HG03439 (cell line): ENCODE data around the gene GRM4.
"Not testable (repeated sequence)": the region's sequence is repeated elsewhere in the genome, so short reads cannot be mapped to it uniquely, and the experiment has no call there.

Source experiments
- ATAC-seq: cut with Tn5 transposase; IDR thresholded peaks from one replicate; pipeline ENCODE4 v1.9.1; 2021; ENCODE audit warnings: mild to moderate bottlenecking, moderate library complexity; ENCODE audit not compliant: unreplicated experiment

Gene GRM4

DNA sequence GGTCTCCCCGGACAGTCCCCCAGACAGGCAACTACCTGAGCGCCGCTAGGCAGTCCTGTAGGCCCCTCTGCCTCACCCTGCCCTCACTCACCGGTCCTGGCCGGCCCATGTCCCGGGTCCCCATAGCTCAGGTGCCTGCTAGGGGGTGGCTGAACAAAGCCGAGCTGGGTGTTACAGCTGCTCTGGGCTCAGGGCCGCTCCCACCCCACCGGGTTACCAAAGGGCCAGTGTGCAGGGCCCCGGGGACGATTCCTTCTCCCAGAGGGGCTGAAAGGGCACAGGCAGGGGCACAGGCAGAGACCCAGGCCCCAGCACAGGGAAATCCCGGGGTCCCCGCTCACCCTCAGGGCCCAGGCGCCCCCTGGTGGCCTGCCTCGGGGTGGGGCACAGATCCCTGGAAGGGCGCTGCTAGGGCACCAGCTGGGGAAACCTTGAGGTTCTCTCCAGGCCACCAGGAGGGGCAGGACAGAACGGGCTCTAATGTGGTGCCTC, 118.4 kb downstream of the GRM4 start:
- ATAC-seq = no peak

GRCh38 chr6:34025861-34026260, 120.0 kb downstream of the GRM4 start:
- no peak for ATAC-seq

- no peak for ATAC-seq
These were observed 120.6 kb downstream of the GRM4 start for GRCh38 chr6:34025112-34025807.

- no peak for ATAC-seq
These were observed 123.0 kb downstream of the GRM4 start for GRCh38 chr6:34022873-34023255.

- ATAC-seq = no peak
These were observed 123.5 kb downstream of the GRM4 start for GRCh38 chr6:34022250-34022872.

DNA sequence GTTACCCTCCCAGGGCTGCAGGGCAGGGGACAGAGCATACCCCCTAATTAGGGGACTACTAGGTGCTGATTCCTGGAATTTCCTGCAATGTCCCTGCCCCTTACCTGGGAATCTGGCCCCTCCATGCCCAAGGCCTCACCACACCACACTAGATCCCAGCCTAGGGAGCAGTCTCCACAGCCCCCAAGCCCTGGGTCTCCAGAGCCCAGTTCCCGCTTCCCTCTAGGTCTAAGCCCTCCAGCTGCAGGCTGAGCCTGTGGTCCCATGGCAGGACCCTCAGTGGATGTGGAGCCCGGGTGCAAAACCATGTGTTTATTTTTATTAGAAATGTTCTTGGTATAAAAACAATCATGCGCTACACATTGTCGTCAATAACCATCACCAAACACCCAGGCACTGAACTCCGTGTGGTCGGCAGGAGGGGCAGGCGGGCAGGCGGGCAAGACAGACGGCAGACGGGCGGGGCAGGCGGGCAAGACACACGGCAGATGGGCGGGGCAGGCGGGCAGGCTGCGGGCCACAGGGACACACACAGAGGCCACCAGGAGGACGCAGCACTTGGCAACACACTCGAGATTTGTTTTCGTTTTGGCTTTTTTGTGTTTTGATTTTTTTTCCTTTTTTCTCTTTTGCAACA, 124.2 kb downstream of the GRM4 start:
- no peak for ATAC-seq

GRCh38 chr6:34020807-34021553, 124.9 kb downstream of the GRM4 start:
- ATAC-seq = no peak

DNA sequence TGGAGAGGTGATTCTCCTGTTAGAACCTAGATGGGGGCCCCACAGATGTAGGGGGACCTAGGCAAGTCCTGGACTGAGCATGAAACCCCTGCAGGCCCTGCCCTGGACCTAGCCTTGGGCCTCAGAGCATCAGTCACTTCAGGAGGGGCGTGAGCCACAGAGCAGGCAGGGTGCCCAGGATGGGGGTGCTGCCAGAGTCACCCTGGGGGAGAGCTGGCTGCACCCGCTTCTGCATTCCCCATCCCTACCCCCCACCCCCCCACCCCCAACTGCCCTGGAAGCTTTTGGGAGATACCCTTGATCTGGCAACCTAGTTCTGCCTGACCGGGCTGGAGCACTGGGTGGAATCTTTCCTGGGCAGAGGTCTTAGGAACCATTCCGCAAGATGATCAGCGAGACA, 125.6 kb downstream of the GRM4 start:
- ATAC-seq = no peak

GRCh38 chr6:34018961-34019606, 126.8 kb downstream of the GRM4 start:
- no peak for ATAC-seq

DNA sequence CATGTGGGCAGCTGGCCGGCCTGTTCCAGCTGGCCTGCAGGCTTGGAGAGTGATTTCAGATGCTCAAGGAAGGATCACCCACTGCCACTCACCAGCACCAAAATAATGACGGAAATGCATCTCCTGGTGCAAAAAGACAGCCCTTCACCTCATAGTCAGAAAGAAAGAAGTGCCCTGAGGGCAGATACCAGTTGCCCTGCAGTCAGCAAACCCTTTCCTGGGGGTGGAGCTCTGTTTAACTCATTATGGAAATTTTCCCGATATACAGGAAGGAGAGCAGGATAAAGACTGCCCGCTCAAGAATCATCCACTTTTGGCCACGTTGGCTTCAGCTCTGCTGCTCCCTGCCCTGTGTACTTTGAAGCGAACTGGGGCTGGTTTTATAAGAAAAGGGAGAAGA, 127.9 kb downstream of the GRM4 start:
- no peak for ATAC-seq

DNA sequence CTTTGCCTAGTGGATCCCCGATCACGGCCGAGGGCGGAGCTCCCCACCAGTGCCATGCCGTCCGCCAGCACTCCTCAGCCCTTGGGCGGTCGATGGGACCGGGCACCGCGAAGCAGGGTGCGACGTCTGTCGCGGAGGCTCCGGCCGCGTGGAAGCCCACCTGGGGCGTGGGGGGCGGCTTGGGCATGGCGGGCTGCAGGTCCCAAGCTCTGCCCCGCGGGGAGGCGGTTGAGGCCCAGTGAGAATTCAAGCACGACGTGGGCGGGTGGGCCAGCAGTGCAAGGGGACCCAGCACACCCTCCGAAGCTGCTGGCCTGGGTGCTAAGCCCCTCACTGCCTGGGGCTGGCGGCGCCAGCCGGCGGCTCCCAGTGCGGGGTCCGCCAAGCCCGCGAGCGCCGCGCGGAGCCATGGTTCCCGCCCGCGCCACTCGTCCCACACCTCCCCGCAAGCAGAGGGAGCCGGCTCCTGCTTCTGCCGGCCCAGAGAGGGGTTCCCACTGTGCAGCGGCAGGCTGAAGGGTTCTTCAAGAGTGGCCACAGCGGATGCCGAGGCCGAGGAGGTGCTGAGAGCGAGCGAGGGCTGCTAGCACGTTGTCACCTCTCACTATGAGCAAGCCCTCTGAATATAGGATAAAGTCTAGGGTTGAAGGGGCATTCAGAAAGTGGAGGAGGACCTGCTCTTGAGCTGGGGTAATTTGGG, 128.6 kb downstream of the GRM4 start:
- no peak for ATAC-seq

DNA sequence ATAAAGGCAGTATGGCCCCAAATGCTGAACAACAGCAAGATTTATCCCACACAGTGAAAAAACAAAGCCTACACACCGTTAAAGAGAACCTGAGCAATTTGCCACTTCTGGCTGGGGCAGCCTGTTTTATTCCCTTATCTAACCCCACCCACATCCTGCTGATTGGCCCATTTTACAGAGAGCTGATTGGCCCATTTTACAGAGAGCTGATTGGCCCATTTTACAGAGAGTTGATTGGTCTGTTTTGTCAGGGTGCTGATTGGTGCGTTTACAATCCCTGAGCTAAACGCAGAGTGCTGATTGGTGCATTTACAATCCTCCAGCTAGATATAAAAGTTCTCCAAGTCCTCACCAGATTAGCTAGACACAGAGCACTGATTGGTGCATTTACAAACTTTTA, 129.3 kb downstream of the GRM4 start:
- ATAC-seq = not testable (repeated sequence)

DNA sequence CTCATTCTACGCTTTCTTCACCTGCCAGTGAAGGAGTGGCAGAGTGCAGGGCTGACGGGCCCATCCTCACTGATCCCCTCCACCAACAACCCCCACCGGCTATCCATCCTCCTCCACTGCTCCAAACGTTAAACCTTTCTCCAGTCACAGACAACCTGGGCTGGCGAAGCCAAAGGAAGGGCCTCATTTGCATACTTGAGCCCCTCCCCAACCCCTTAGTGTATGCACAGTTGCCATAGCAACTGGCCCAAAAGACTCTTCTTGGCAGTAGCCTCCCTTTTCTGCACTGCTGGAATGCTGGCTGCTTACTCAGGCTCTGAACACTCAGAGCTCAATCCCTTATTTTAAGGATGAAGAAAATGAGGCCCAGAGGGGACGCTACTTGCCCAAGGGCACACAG, 130.3 kb downstream of the GRM4 start:
- ATAC-seq = no peak

- ATAC-seq = no peak
These were observed 134.6 kb downstream of the GRM4 start for GRCh38 chr6:34011264-34011663.

- ATAC-seq = no peak
These were observed 139.9 kb downstream of the GRM4 start for GRCh38 chr6:34005901-34006531.

DNA sequence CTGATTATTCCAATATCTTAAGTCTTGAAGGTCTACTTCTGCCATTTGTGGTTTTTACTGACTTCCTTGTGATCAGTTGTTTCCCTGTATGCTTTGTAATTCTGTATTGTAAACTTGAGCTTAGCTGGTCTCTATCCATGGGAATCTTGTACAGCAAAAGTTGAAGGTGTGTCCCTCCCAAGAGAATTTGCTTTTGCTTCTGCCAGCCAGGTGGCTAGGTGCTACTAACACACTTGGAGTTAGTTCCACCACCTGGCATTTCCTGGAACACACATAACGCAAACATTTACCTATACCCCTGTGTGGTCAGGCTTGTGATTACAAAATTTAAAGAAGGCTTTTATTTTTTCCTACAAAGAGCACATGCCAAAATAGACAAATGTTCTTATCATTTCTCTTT, 141.2 kb downstream of the GRM4 start:
- no peak for ATAC-seq

- no peak for ATAC-seq
These were observed 141.9 kb downstream of the GRM4 start for GRCh38 chr6:34003962-34004361.

- no peak for ATAC-seq
These were observed 143.9 kb downstream of the GRM4 start for GRCh38 chr6:34001706-34002621.

GRCh38 chr6:34000281-34000680, 145.6 kb downstream of the GRM4 start:
- ATAC-seq = no peak
